HL-60 (cell line): ENCODE results near the gene EARS2.

Experiments used
- DNase-seq, 2 experiments: peaks; one replicate each; pipeline ENCODE4 v3.0.0-alpha.2; 2010 to 2020; ENCODE audit warnings: low read depth in 1 of 2, low spot score in 1 of 2
- H3K27ac ChIP-seq: fragments of 250-450 bp; sonication (Bioruptor Pico); replicated peaks from 2 replicates; pipeline ENCODE4 v1.5.1; 2020; ENCODE audit warnings: mild to moderate bottlenecking, moderate library complexity
- H3K27me3 ChIP-seq: fragments of 250-450 bp; sonication (Bioruptor Pico); 2 replicates; pipeline ENCODE4 v1.5.1; 2021; ENCODE audit warnings: mild to moderate bottlenecking, moderate library complexity; ENCODE audit not compliant: insufficient read depth, poor library complexity, severe bottlenecking
- H3K4me3 ChIP-seq: replicated peaks from 2 replicates; pipeline ENCODE4 v1.5.1; 2011; ENCODE audit warnings: mild to moderate bottlenecking, control low read depth, low read length; ENCODE audit not compliant: insufficient read depth
- GABPA ChIP-seq: IDR thresholded peaks from 2 replicates; pipeline ENCODE4 v1.6.1; 2012; ENCODE audit warnings: low read depth
- POLR2AphosphoS5 ChIP-seq: IDR thresholded peaks from 2 replicates; pipeline ENCODE4 v1.6.1; 2012; ENCODE audit warnings: low read depth
- SPI1 ChIP-seq: IDR thresholded peaks from 2 replicates; pipeline ENCODE4 v1.6.1; 2012; ENCODE audit warnings: low read depth, mild to moderate bottlenecking, borderline replicate concordance
- TF ChIP-seq, protein P1 (sequence below): IDR thresholded peaks from 2 replicates; pipeline ENCODE4 v1.6.1; 2012; ENCODE audit warnings: low read depth; ENCODE audit not compliant: insufficient replicate concordance
- TF ChIP-seq, protein P2 (sequence below): IDR thresholded peaks from one replicate; pipeline ENCODE4 v1.5.1; 2011; ENCODE audit warnings: low read length, control low read depth, inconsistent platforms; ENCODE audit not compliant: insufficient read depth

The EARS2 gene

DNA sequence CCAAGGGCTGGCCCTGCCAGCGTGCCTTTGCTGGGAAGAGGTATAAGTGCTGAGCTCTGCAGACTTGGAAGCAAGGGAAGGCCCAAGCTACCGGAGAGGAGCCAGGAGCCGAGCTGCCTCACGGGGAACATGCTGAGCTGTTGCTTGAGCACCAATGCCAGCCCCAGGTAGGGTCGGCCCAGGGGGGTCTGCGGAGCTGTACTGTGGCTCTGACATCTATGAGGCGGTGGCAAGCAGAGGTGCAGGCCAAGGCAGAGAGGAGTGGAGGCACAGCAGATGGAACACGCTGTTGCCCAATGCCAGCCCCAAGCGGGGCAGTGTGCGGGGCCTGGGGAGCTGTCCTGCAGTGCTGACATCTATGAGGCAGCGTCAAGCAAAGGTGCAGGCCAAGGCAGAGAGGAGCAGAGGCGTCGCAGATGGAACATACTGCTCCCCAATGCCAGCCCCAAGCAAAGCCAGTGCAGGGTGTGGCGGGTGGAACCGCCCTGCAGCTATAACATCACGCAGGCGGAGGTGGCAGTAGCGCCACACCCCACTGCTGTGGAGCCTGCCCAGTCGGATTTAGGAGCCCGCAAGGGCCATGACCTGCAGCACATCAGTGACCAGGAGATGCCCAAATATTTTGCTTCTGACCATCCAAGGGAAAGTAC lies 56.8 kb downstream of the EARS2 start:
- no peak for DNase-seq
- Histone ChIP-seq H3K27me3 (no peaks in the 10 kb centered on the region), H3K4me3 (no peak overlapping the region), H3K27ac (no peak overlapping the region)
- TF ChIP-seq, protein P1, sequence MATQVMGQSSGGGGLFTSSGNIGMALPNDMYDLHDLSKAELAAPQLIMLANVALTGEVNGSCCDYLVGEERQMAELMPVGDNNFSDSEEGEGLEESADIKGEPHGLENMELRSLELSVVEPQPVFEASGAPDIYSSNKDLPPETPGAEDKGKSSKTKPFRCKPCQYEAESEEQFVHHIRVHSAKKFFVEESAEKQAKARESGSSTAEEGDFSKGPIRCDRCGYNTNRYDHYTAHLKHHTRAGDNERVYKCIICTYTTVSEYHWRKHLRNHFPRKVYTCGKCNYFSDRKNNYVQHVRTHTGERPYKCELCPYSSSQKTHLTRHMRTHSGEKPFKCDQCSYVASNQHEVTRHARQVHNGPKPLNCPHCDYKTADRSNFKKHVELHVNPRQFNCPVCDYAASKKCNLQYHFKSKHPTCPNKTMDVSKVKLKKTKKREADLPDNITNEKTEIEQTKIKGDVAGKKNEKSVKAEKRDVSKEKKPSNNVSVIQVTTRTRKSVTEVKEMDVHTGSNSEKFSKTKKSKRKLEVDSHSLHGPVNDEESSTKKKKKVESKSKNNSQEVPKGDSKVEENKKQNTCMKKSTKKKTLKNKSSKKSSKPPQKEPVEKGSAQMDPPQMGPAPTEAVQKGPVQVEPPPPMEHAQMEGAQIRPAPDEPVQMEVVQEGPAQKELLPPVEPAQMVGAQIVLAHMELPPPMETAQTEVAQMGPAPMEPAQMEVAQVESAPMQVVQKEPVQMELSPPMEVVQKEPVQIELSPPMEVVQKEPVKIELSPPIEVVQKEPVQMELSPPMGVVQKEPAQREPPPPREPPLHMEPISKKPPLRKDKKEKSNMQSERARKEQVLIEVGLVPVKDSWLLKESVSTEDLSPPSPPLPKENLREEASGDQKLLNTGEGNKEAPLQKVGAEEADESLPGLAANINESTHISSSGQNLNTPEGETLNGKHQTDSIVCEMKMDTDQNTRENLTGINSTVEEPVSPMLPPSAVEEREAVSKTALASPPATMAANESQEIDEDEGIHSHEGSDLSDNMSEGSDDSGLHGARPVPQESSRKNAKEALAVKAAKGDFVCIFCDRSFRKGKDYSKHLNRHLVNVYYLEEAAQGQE: no peak
- TF ChIP-seq POLR2AphosphoS5 (no peak), GABPA (no peak), SPI1 (no peak)
- TF ChIP-seq, protein P2, sequence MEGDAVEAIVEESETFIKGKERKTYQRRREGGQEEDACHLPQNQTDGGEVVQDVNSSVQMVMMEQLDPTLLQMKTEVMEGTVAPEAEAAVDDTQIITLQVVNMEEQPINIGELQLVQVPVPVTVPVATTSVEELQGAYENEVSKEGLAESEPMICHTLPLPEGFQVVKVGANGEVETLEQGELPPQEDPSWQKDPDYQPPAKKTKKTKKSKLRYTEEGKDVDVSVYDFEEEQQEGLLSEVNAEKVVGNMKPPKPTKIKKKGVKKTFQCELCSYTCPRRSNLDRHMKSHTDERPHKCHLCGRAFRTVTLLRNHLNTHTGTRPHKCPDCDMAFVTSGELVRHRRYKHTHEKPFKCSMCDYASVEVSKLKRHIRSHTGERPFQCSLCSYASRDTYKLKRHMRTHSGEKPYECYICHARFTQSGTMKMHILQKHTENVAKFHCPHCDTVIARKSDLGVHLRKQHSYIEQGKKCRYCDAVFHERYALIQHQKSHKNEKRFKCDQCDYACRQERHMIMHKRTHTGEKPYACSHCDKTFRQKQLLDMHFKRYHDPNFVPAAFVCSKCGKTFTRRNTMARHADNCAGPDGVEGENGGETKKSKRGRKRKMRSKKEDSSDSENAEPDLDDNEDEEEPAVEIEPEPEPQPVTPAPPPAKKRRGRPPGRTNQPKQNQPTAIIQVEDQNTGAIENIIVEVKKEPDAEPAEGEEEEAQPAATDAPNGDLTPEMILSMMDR: no peak

DNA sequence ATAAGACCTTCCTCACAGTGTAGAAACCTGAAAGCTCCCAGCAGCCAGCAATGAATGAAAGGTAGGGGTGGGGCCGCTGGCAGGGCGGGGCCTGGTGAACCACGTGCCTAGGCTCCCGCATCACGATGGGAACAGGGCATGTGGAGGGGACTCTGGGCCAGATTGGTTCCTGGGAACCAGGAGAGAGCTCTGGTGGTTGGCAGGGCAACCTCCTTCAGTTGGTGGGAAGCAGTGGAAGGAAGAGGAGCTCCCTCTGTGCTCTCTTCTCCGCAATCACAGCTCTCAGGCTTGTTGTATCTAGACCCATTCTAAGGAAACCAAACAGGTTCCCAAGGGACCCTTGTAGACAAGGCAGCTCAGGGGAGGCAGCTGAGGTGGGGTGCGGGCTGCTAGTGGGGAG lies 57.3 kb downstream of the EARS2 start:
- Histone ChIP-seq H3K27me3 (no peaks in the 10 kb centered on the region), H3K4me3 (no peak overlapping the region), H3K27ac (no peak overlapping the region)
- TF ChIP-seq, protein P1: no peak
- no peak for TF ChIP-seq GABPA
- TF ChIP-seq POLR2AphosphoS5: no peak
- TF ChIP-seq SPI1: no peak
- TF ChIP-seq, protein P2: no peak
- DNase-seq: no peak

DNA sequence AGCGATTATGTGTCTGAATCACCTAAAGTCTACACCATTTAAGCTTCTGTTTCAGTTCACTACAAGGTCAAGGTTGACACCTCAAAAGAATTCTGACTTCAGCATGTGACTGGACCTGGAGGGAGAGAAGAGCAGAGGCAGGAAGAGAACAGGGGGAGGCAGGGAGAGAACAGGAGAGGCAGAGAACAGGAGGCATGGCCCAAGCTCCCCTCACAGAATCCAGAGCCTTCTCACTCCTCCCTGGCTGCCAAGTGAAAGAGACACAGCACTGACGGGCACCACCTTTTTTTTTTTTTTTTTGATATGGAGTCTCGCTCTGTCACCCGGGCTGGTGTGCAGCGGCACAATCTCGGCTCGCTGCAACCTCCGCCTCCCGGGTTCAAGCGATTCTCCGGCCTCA lies 58.3 kb downstream of the EARS2 start:
- no peak for TF ChIP-seq POLR2AphosphoS5
- TF ChIP-seq, protein P2: no peak
- TF ChIP-seq, protein P1: no peak
- no peak for TF ChIP-seq SPI1
- TF ChIP-seq GABPA: no peak
- DNase-seq: no peak
- Histone ChIP-seq H3K27ac (no peak overlapping the region), H3K27me3 (no peaks in the 10 kb centered on the region), H3K4me3 (no peak overlapping the region)
